GM19099 (cell line): Measurements from ENCODE around the gene MPHOSPH9.

Experiments used
- POLR2A ChIP-seq: IDR thresholded peaks from 3 replicates; pipeline ENCODE4 v1.6.1; 2011; ENCODE audit warnings: low read depth; ENCODE audit not compliant: insufficient read length; ENCODE audit errors: extremely low read depth

Gene MPHOSPH9, protein sequence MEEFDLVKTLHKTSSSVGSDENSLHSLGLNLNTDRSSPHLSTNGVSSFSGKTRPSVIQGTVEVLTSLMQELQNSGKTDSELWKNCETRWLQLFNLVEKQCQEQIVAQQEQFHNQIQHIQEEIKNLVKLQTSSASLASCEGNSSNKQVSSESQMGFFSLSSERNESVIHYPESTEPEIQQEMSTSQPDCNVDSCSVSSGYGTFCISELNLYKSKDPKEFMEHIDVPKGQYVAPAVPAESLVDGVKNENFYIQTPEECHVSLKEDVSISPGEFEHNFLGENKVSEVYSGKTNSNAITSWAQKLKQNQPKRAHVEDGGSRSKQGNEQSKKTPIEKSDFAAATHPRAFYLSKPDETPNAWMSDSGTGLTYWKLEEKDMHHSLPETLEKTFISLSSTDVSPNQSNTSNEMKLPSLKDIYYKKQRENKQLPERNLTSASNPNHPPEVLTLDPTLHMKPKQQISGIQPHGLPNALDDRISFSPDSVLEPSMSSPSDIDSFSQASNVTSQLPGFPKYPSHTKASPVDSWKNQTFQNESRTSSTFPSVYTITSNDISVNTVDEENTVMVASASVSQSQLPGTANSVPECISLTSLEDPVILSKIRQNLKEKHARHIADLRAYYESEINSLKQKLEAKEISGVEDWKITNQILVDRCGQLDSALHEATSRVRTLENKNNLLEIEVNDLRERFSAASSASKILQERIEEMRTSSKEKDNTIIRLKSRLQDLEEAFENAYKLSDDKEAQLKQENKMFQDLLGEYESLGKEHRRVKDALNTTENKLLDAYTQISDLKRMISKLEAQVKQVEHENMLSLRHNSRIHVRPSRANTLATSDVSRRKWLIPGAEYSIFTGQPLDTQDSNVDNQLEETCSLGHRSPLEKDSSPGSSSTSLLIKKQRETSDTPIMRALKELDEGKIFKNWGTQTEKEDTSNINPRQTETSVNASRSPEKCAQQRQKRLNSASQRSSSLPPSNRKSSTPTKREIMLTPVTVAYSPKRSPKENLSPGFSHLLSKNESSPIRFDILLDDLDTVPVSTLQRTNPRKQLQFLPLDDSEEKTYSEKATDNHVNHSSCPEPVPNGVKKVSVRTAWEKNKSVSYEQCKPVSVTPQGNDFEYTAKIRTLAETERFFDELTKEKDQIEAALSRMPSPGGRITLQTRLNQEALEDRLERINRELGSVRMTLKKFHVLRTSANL

DNA sequence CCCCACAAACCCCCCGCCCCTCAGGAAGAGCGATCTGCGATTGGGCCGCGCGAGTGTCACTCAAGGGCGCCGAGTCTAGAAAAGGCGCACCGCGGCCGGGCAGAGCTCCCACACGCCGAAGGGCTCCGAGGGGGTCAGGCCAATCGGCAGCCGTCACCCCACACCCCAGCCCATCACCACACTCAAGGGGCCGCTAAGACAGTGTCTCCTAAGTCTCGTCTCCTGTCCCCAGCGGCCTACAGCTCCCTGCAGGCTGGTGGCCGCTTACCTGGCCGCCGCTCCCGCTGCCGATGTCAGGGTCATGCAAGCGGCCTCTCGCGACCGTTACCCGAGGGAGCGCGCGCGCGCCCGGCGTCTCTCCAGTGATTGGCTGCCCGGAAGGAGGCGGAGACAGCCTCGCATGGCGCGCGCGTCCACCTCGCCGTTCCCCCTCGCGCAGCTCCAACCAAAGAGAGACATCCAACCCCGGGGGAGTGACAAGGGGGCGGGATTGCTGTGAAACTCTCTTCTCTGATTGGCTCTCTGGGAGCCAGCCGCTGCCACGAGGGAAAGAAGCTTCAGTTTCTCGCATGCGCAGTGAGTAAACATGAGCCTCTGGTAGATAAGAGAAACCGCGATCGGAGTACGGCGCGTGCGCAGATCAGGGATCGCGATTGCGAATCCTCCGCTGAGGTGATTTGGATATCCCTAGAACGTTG, at the start of gene MPHOSPH9, which contains the start of gene MTRFR:
Gene MPHOSPH9, minus strand, starts transcription at position 335 of the 698 bp plus-strand sequence. CDS start 2,777 bp downstream, outside the sequence.
Gene MTRFR, plus strand, starts transcription at position 630 of the 698 bp plus-strand sequence. CDS start 20,239 bp downstream, outside the sequence.
- TF ChIP-seq POLR2A = peak; percentile 100

DNA sequence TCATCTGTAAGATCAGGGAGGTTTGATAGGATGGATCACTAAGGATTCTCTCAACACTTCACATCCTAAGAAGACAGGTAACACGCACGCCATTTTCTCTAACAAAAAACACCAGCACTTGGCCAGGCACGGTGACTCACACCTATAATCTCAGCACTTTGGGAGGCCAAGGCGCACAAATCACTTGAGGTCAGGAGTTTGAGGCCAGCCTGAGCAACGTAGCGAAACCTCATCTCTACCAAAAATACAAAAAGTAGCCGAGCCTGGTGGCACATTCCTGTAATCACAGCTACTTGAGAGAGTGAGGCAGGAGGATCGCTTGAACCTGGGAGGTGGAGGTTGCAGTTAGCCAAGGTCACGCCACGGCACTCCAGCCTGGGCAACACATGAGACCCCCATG, 49.2 kb upstream of the MPHOSPH9 start:
- TF ChIP-seq POLR2A = no peak

DNA sequence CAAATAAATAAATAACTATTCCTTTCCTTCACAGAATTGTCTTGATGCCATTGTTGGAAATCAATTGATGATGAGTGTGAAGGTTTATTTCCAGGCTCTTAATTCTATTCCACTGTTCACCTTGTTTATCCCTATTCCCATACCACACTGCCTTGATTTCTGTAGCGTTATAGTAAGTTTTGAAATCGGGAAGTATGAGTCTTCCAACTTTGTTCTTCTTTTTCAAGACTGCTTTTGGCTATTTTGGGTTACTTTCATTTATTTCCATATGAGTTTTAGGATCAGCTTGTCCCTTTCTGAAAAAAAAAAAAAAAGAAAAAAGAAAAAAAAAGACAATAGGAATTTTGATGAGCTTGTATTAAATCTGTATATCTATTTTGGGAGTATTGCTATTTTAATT, 48.0 kb upstream of the MPHOSPH9 start:
- no peak for TF ChIP-seq POLR2A

DNA sequence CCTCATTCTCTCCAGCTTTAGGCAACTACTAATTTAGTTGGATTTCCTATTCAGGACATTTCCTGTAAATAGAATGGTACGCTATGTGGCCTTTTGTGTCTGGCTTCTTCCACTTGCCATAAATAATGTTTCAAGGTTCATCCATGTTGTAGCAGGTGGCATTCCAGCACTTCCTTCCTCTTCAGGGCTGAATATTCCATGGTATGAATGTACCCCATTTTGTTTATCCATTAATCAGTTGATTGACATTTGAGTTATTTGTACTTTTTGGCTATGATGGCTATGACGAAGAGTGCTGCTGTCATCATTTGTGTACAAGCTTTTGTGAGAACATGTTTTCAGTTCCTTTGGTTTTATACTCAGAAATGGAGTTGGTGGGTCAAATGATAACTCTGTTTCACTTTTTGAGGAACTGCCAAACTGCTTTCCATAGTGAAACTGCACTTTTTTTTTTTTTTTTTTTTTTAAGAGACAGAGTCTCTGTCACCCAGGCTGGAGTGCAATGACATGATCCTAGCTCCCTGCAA, 45.2 kb upstream of the MPHOSPH9 start:
- TF ChIP-seq POLR2A = no peak

DNA sequence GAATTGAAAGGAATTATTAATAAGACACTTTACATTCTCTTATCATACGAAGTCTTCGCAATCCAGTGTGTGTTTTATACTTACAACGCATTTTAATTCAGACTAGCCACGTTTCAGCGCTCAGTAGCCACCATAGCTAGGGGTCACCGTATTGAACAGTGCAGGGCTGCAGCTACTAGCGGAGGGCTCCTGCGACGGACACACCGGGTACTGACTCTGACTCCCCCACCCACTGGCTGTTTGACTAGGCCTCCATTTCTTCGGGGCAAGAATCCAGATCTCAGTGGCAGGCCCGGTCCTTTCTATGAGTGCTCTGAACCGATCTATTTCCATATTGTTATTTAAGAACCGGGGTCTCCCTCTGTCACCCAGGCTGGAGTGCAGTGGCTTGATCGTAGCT, 40.2 kb upstream of the MPHOSPH9 start:
- no peak for TF ChIP-seq POLR2A

DNA sequence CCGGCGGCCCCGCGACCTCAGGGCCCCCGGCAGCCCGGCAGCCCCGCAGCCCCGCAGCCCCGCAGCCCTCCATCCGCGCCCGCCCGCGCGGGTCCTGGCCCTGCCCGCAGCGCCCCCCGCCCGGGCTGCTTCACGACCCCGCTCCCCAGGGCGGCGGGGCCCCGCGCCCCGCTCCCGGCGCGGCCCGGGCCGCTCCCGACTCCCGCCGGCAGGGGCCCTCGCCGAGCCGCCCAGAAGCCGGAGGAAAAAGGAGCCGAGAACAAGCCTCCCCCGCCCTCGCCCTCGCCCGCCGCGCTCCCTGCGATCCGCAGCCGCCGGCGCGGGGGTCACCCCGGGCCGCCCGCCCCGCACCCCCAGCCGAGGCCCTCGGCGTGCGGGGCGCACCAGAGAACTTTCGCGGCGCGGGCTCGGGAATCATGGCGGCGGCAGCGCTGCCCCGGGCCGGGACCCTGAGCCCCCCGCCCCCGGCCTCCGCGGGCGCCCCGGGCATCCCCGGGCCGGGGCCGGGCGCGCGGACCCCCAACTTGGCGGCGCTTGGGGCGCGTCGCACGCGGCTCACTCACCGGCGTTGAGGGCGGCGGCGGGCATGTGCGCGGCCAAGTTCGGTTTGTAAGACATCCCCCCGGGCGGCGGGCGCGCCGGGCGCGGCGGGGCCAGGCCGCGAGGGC, 38.2 kb upstream of the MPHOSPH9 start:
- TF ChIP-seq POLR2A = peak; percentile 11

DNA sequence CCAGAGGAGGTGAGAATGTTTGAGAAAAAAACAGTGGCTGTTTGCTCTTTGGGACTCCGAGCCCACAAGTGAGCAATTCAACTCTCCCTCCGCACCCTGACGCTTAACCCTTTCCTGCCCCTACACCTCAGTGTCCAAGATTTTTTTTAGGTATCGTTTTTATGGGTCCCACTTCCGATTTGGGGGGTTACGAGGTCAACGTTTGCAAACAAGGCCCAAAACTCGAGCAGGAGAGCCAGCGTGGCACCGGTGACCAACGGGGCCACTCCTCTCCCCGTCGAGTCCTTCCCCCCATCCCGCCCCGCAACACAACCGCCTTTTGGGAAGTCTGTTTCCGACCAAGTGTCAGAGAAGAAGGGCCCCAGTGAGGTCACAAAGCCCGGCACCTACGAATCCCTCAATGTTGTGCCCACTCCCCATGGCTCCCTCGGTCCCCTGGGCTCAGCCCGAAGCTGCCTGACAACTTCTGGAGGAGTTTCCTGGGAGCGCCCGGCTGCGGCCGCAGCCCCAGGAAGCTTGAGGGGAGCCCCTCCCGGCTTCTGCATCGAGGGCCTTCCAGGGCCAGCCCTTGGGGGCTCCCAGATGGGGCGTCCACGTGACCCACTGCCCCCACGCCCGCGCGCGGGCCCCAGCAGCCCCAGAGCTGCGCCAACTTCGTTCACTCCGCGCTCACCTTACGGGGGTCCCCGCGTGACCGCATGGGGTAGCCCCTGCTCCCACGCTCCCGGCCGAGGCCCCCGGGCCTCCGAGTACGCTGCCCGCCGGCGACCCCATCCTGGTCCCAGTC, 37.5 kb upstream of the MPHOSPH9 start:
- no peak for TF ChIP-seq POLR2A

DNA sequence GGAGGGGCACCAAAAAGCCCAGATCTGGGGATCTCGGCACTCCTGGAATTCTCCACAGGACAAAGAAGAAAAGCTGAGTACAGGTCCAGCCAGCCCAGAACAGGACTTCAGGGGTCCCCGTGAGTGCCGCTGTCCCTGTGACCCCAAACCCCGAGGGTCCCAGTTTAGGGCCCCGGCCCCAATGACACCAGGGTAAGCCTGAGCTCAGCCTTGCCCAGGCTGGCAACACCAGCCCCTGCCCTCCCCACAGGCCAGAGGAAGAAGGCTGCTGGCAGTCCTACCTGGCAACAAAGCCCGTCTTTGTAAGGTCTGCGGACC, 36.9 kb upstream of the MPHOSPH9 start:
- no peak for TF ChIP-seq POLR2A

DNA sequence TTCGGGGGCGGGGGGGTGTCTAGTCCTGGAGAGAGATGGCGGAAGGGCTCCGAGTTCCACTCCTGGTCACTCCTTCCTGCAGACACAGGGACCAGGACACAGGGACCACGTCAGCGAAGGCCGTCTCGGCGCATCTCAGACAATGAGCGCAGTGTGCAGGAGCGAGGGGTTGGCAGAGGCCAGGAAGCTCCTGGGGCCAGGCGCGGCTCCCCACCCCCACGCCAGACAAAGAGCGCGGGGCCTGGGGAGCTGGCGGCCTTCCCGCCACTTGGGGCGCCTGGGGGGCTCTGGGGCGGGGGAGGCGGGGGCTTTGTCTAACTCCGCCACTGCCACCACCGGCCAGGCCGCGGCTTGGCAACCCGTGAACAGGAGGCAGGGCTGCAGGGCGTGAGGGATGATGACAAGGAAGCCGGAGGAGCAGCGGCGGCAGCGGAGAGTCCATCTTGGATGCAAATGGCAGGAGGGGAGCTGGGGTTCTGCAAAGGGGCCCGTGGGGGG, 36.5 kb upstream of the MPHOSPH9 start:
- TF ChIP-seq POLR2A = no peak

DNA sequence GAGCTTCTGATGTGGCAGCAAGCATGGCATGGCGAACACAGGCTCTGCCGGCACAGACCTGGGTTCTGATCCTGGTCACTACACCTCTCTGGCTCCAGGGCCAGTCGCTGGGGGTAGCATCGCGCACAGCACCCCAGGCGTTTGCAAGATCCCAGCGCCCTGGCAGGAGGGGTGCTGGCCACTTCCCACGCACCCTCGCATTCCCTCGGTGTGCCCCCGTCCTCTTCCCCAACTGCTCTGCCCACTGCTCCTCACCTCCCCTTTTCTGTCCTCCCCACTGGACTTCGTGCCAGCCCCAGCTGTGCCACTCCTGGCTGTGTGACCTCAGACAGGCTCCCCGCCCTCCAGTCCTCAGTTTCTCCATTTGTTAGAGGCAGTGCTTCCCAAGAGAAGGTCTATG, 35.9 kb upstream of the MPHOSPH9 start:
- TF ChIP-seq POLR2A = no peak

DNA sequence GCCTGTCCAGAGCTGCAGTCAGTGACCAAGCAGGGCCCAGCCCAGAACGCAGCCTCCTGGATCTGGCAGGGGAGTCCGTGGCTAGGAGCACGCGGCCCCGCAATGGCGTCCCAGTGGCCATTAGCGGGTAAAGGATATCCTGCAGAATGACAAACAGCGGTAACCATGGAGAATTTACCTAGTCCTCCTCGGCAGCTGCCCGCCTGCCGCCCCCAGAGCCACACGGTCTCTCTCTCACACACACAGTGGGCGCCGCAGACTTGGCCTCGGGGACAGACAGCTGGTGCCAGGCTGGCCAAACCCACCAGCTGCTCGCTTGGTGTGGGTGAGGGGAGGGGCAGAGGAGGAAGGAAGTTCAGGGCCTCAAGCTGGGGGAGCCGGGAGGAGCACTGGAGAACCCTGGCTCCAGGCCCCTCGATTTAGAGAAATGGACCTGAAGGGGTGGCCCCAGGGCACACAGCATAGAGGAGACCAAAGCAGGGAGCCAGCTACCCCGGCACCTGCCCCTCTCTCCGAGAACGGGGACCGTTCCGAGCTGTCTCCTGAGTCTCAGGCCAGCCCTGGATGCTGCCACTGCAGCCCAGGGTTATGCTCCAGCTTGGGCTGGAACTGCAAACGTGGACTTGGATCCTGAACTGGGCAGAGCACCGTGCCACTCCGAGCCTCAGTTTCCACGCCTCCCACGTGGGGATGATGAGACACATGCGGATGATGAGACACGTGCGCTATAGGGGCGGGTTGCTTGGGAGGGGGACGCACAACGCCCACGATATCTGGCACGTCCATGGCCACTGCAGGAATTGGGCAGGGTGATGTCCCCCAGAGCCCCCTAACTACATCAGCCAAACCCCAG, 35.3 kb upstream of the MPHOSPH9 start:
- TF ChIP-seq POLR2A = no peak

DNA sequence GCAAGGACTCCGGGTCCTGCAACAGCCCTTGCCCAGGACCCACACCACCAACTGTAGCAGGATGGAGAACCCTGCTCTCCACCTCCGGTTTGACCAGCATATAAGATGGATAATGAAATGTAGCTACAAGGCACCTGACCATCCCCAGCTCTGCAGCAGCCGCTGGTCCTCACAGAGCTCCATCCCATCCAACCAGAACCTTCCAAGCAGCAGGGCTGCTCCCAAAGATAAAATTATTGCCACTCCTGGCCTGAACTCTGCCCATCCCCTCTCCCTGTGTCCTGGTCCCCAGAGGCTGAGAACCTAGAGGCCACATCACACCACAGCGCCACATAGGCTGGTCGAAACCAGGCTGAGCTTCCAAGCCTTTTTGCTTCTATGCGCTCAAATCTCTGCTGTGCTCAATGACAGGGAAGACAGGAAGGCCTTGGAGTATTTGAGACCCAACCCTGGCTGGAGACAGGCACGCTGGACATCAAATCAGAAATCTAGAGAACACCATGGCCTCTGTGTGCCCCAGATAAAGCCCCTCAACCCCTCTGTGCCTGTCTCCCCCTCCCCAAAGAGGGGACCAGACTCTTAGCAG, 34.5 kb upstream of the MPHOSPH9 start:
- no peak for TF ChIP-seq POLR2A
